ENCODE results near the gene AFF4. TPM values are rescaled to one million over a fixed set of nuclear protein-coding genes. Genes with fewer than 3 reads are reported as not detected.

AFF4 gene
- total RNA-seq, 1 donor from 2014 or later = 128 TPM

GRCh38 chr5:132853790-132854189 lies 109.6 kb downstream of the AFF4 start:
- Mint-ChIP-seq H3K9me3 (ENCODE audit: low read depth) (no peaks in the 10 kb centered on the region), H3K4me1 (ENCODE audit: low read depth) (no peaks in the 10 kb centered on the region), H3K27me3 (ENCODE audit: low read depth) (peaks cover 2% of the 10 kb centered on the region), H3K27ac (ENCODE audit: unreplicated experiment) (no peak overlapping the region), H3K36me3 (ENCODE audit: low read depth) (no peaks in the 10 kb centered on the region), H3K4me3 (ENCODE audit: unreplicated experiment) (no peak overlapping the region)
- no peak for DNase-seq (ENCODE audit: low spot score)
- no peak for TF ChIP-seq CTCF (IDR thresholded peaks at IDR 0.05)

DNA sequence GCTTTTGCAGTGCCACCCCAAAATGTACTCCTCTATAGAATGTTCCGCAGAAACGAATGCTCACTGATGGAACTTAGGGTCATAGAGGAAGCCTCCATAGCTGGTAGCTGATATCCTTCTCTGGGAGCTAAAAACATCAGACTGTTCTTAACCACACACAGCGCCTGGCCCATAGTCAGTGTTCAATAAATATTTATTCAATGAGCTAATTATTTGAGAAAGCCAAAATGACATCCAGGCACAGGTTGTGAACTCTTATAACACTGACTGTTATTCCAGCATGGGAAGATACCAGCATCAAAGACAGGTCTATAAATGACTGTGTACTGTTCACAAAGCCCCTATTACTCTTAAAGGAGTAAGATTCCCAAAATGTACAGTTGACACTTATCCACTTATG lies 110.1 kb downstream of the AFF4 start:
- DNase-seq (ENCODE audit: low spot score) = no peak
- no peak for TF ChIP-seq CTCF (IDR thresholded peaks at IDR 0.05)
- Mint-ChIP-seq H3K4me3 (ENCODE audit: unreplicated experiment) (no peak overlapping the region), H3K27me3 (ENCODE audit: low read depth) (peaks cover 2% of the 10 kb centered on the region), H3K27ac (ENCODE audit: unreplicated experiment) (no peak overlapping the region), H3K9me3 (ENCODE audit: low read depth) (no peaks in the 10 kb centered on the region), H3K36me3 (ENCODE audit: low read depth) (no peaks in the 10 kb centered on the region), H3K4me1 (ENCODE audit: low read depth) (no peaks in the 10 kb centered on the region)

- H3K27me3 Mint-ChIP-seq (ENCODE audit: low read depth) = no peaks in the 10 kb centered on the region
- no peak for DNase-seq (ENCODE audit: low spot score)
- no peak overlapping the region for H3K27ac Mint-ChIP-seq (ENCODE audit: unreplicated experiment)
Observed at GRCh38 chr5:132850066-132850465, 113.4 kb downstream of the AFF4 start.

DNA sequence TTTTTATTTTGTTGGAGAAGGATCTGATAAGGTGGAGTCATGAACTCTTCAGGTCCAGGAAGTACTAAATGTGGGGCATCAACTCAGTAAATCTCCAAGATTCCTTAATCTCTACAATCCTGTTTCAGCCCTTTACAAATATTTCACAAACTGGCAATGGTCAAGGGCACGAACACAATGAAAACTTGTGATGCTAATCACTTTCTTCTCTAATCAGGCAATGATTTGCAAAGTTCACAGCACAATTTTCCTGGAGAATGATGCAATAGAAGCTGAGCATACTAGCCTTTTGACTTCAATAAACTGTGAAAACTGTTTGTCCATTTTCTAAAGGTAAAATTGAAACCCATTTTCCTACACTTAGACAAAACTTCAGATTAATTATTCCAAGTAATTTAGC lies 114.1 kb downstream of the AFF4 start:
- Mint-ChIP-seq H3K4me3 (ENCODE audit: unreplicated experiment) (no peak overlapping the region), H3K27me3 (ENCODE audit: low read depth) (no peaks in the 10 kb centered on the region), H3K9me3 (ENCODE audit: low read depth) (no peaks in the 10 kb centered on the region), H3K4me1 (ENCODE audit: low read depth) (no peaks in the 10 kb centered on the region), H3K36me3 (ENCODE audit: low read depth) (no peaks in the 10 kb centered on the region), H3K27ac (ENCODE audit: unreplicated experiment) (no peak overlapping the region)
- no peak for DNase-seq (ENCODE audit: low spot score)
- no peak for TF ChIP-seq CTCF (IDR thresholded peaks at IDR 0.05)

More at GRCh38 chr5:132850066-132850465, 113.4 kb downstream of the AFF4 start:
- no peaks in the 10 kb centered on the region for H3K9me3 Mint-ChIP-seq (ENCODE audit: low read depth)
- H3K36me3 Mint-ChIP-seq (ENCODE audit: low read depth) = no peaks in the 10 kb centered on the region
- no peak overlapping the region for H3K4me3 Mint-ChIP-seq (ENCODE audit: unreplicated experiment)
- no peak for TF ChIP-seq CTCF (IDR thresholded peaks at IDR 0.05)
- H3K4me1 Mint-ChIP-seq (ENCODE audit: low read depth) = no peaks in the 10 kb centered on the region

DNA sequence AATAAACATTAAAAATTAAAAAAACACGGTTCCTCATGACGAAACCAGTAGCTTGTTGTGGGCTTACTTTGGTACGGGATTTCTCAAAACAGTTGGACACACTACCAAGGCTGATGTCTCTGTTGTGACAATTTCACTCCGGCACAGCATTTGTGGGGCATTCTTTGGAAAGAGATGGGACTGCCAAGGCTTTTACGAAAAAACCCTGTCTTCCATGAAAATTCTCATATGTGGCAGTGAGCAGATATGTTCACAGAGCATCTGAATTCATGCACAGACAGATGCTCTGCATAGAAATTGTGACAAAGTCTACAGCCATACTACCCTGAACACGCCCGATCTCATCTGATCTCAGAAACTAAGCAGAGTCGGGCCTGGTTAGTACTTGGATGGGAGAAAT lies 115.2 kb downstream of the AFF4 start:
- no peak overlapping the region for H3K4me3 Mint-ChIP-seq (ENCODE audit: unreplicated experiment)
- H3K4me1 Mint-ChIP-seq (ENCODE audit: low read depth) = no peaks in the 10 kb centered on the region
- DNase-seq (ENCODE audit: low spot score) = no peak

More for the DNA sequence above, 115.2 kb downstream of the AFF4 start:
- Mint-ChIP-seq H3K9me3 (ENCODE audit: low read depth) (no peaks in the 10 kb centered on the region), H3K27me3 (ENCODE audit: low read depth) (no peaks in the 10 kb centered on the region), H3K36me3 (ENCODE audit: low read depth) (no peaks in the 10 kb centered on the region), H3K27ac (ENCODE audit: unreplicated experiment) (no peak overlapping the region)
- TF ChIP-seq CTCF (IDR thresholded peaks at IDR 0.05) = no peak
